RWPE1 (cell line): ENCODE data around the gene CEP20.
"Not testable (repeated sequence)": the region's sequence is repeated elsewhere in the genome, so short reads cannot be mapped to it uniquely, and the experiment has no call there.

ENCODE experiments used
- CTCF ChIA-PET: fragments of 350-600 bp; sonication (Branson Sonifier 250); formaldehyde crosslinking; extraction: SDS; loops from one replicate; lab custom pipeline; 2021; lab: Yijun Ruan, JAX
- POLR2A ChIA-PET: fragments of 400-600 bp; formaldehyde crosslinking; extraction: SDS; loops from one replicate; lab custom pipeline; 2020; ENCODE audit warnings: antibody characterized with exemption; ENCODE audit not compliant: low non-redundant PET; lab: Yijun Ruan, JAX
- DNase-seq: peaks from one replicate; pipeline ENCODE4 v3.0.0; 2012; ENCODE audit warnings: low spot score
- H3K27ac ChIP-seq: fragments of 450-650 bp; 2 replicates; pipeline ENCODE4 v1.5.1; 2017
- TF ChIP-seq, protein P1 (sequence below): fragments of 450-650 bp; conservative IDR thresholded peaks from 2 replicates; pipeline ENCODE4 v1.5.1; 2017; ENCODE audit warnings: low read depth, mild to moderate bottlenecking

The CEP20 gene

DNA sequence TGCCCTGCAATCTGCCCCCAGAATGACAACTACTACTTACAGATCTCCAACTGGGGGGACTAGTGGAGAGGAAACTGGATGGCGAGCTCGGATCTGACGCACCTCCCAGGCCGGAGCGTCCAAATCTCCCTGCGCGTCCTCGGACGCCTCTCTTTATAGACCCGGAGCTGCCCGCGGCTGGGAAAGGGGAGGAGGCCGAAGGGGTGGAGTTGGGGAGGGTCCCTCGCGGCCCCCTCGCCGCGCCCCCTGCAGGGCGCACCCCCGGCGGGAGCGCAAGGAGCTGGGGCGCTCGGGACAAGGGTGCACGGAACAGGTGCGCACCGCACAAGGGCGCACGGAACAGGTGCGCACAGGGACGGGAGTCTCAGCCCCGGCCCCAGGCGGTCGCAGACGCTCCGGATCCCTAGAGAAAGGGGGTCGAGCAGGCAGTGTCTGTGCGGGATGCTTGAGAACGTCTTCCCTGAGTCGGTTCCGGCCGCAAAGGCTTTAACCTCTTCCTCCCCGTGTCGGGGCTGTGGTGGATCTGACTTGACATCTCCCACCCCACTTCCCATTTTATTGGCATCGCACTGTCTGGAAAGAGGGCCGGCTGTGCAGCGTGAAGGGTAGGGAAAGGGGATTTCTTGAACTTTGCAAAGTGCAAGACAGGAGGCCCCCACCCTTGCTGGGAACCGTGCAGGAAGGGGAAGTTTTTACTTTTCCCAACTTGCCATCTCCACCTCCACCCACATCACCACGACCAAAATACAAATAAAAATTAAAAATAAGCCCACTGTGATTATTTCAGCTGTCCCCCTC lies 31.3 kb downstream of the CEP20 start, which contains the start of gene MYH11:
Gene MYH11, minus strand, starts transcription at position 128 of the 798 bp plus-strand sequence. CDS start 18,776 bp downstream, outside the sequence.
- no peak within 1 kb of the TSS for H3K27ac ChIP-seq
- TF ChIP-seq, protein P1, sequence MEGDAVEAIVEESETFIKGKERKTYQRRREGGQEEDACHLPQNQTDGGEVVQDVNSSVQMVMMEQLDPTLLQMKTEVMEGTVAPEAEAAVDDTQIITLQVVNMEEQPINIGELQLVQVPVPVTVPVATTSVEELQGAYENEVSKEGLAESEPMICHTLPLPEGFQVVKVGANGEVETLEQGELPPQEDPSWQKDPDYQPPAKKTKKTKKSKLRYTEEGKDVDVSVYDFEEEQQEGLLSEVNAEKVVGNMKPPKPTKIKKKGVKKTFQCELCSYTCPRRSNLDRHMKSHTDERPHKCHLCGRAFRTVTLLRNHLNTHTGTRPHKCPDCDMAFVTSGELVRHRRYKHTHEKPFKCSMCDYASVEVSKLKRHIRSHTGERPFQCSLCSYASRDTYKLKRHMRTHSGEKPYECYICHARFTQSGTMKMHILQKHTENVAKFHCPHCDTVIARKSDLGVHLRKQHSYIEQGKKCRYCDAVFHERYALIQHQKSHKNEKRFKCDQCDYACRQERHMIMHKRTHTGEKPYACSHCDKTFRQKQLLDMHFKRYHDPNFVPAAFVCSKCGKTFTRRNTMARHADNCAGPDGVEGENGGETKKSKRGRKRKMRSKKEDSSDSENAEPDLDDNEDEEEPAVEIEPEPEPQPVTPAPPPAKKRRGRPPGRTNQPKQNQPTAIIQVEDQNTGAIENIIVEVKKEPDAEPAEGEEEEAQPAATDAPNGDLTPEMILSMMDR = no peak
- ChIA-PET POLR2A (no interaction called here), CTCF (no interaction called here)
- DNase-seq = no peak

DNA sequence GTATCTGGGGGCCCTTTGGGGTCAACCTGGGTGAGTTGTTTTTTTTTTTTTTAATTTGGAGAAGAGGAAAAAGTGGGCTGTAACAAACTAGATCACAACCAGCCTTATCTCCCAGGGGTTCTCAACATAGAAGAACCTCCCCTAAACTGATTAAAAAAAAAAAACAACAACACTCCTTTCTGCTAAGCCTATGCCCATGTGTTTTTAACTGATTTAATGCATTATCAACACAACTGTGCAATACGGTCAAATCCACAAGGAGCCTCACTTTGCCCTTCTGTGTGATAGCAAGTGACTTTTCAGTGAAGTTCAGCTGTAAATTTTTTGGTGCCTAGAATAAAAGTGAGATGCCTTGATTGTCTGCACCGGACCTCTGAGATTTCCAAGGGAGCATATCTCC lies 32.2 kb downstream of the CEP20 start:
- TF ChIP-seq, protein P1 = no peak
- no peak for DNase-seq
- ChIA-PET POLR2A (no interaction called here), CTCF (interaction anchor here (0.8 kb wide), 1 partner anchor 251 kb away, joined by 3 read pairs; no protein-coding TSS in a partner anchor)
- no peak overlapping the region for H3K27ac ChIP-seq

DNA sequence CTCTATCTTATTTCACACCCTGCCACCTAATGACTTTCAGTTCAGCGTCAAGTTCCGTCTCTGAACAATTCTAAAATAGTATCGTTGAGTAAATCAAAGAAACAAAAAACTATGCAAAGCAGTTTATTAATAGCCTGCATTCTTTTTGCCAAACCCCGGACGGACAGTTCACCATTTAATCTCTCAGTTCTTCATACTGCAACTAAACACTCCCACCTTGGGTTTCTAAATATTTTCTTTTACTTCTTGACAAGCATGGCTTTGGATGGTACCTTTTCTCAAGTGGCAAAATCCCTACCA lies 32.7 kb downstream of the CEP20 start:
- H3K27ac ChIP-seq = no peak overlapping the region
- CTCF ChIA-PET = interaction anchor here (0.8 kb wide), 1 partner anchor 252 kb away, joined by 3 read pairs; no protein-coding TSS in a partner anchor
- DNase-seq = no peak

DNA sequence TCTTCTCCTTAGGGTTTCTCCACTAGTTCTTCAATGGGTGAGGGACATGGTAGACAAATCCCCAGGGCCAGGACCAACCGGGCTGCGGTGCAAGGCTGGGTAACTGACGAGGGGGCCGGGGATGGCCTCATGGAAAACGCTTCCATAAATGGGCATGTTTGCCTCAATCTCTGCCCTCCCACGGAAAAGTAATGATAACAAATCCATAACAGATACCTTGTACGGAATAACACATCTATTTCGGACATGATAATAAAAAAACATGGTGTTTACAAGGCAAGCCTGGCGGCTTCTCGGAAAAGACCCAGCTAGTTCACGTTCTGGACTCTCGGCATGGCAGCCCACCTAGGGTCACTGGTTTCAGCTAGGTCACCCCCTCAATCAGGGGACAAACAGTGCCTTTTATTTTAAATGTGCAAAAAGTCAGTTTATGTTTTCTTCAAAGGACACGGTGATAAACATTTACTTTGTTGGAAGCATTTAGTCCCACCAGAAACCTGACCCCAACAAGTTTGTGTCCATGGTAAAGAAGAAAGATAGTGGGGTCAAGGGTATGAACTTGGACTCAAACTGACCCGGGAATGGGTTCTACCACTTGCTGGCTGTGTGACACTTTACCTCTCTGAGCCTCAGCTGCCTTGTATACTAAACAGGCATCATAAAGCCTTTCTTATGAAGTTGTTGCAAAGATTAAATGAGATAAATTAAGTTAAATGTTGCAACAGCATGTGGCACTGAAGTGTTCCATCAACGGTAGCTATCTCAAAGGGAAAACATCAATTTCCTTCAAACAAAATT lies 33.3 kb downstream of the CEP20 start:
- ChIA-PET CTCF (no interaction called here), POLR2A (no interaction called here)
- no peak for DNase-seq
- TF ChIP-seq, protein P1 = no peak
- no peak overlapping the region for H3K27ac ChIP-seq

More for the DNA sequence above, 32.7 kb downstream of the CEP20 start:
- POLR2A ChIA-PET = no interaction called here
- TF ChIP-seq, protein P1 = no peak

DNA sequence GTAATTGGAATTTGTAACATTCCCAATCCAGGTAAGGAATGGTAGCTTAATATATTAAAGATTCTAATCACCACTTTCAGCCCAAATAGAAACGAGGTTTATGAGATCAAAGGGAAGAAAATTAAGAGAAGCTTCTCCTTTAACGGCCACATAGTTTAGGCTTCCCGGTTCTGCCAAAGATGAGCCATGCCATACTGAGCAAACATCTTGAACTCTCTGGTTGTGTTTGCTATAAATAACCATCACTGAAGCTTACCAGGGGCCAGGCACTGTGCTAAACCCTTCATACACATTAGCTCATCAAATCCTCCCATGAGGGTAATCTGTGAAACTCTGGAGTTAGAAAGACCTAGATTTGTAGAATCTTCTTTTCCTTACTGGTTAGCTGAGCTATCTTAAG lies 34.3 kb downstream of the CEP20 start:
- no peak for DNase-seq
- ChIA-PET CTCF (no interaction called here), POLR2A (no interaction called here)
- TF ChIP-seq, protein P1 = no peak
- H3K27ac ChIP-seq = no peak overlapping the region

DNA sequence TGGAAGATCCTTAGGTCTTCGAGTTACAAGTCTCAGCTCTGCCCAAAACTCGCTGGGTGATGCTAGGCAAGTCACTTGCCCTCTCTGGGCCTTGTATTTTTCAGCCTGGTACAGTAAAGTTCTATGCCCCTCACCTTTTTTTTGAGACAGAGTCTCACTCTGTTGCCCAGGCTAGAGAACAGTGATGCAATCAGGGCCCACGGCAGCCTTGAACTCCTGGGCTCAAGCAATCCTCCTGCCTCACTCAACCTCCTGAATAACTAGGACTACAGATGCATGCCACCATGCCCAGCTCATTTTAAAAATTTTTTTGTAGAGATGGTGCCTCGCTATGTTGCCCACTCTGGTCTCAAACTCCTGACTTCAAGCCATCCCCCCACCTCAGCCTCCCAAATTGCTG lies 35.4 kb downstream of the CEP20 start:
- CTCF ChIA-PET = interaction anchor here (0.7 kb wide), 1 partner anchor 1742 kb away, joined by 5 read pairs; no protein-coding TSS in a partner anchor
- DNase-seq = no peak
- TF ChIP-seq, protein P1 = no peak
- POLR2A ChIA-PET = no interaction called here
- no peak overlapping the region for H3K27ac ChIP-seq

DNA sequence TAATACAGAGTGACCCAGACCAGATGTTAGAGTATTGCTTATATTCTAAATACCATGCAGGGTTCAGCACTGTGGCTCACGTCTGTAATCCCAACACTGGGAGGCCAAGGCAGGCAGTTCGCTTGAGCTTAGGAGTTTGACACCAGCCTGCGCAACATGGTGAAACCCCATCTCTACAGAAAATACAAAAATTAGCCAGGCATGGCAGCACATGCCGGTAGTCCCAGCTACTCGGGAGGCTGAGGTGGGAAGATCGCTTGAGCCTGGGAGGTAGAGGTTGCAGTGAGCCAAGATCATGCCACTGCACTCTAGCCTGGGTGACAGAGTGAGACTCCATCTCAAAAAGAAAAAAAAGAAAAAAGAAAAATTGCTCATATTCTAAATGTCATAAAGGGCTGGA lies 37.8 kb downstream of the CEP20 start:
- CTCF ChIA-PET = interaction anchor here (0.5 to 0.7 kb wide), 2 partner anchors 18 to 1184 kb away, joined by 4 read pairs; no protein-coding TSS in a partner anchor
- H3K27ac ChIP-seq, DNase-seq, POLR2A ChIA-PET: not testable (repeated sequence)
